ENCODE measurements around the gene CHCHD1. TPM values are rescaled to one million over a fixed set of nuclear protein-coding genes. Genes with fewer than 3 reads are reported as not detected.
"Not testable (repeated sequence)": the region's sequence is repeated elsewhere in the genome, so short reads cannot be mapped to it uniquely, and the experiment has no call there.

Gene CHCHD1
- total RNA-seq, 8 experiments from 2014 or later: 35.3 to 52.4 (median 46.3) TPM

- no peak overlapping the region for H3K4me3 ChIP-seq
- peak in 1 of 8 experiments; percentile 35 for ATAC-seq (replicated peaks in 6 of 8)
- H3K4me1 ChIP-seq (replicated peaks in 1 of 2): no peaks in the 10 kb centered on the region
- in situ Hi-C loops (cut with MboI; ENCODE audit: low pct_unique_long_range_greater_than_20kb in 2 of 9, low sequenced_read_pairs in 9 of 9, unreplicated experiment in 9 of 9): no loop called here
- 80 to 100% (median 100%) methylated on average over 1 to 6 of the region's 6 CpGs; no CpG with 5 or more reads in 4 of the 10 experiments for WGBS, 10 experiments
- H3K27ac ChIP-seq: no peak overlapping the region
These were observed 46.3 kb downstream of the CHCHD1 start for GRCh38 chr10:73828161-73828560.

DNA sequence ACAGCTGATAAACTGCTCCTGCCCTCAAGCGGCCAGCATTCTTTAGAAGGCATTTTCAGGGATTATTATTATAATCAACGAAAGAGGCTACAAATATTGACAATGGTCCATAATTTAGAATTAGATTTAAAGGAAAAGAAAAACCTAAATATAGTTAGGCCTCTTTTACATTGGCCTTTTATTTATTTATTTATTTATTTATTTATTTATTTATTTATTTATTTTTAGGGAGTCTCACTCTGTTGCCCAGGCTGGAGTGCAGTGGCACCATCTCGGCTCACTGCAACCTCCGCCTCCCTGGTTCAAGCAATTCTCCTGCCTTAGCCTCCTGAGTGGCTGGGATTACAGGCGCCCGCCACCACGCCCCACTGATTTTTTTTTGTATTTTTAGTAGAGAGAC lies 47.2 kb downstream of the CHCHD1 start:
- WGBS, 10 experiments: 86 to 100% (median 94%) methylated on average over 1 to 7 of the region's 7 CpGs
- H3K27ac ChIP-seq; ATAC-seq (replicated peaks in 6 of 8); H3K4me1 ChIP-seq (replicated peaks in 1 of 2); H3K4me3 ChIP-seq; in situ Hi-C loops (cut with MboI; ENCODE audit: low pct_unique_long_range_greater_than_20kb in 2 of 9, low sequenced_read_pairs in 9 of 9, unreplicated experiment in 9 of 9): not testable (repeated sequence)

Other genes starting within 250 kb of the CHCHD1 start
- gene USP54, start 190.7 kb upstream of the CHCHD1 start, total RNA-seq: 10 to 100 TPM in 7 of 8 experiments, 1 to 10 TPM in 1; 6.1 to 26.9 (median 23.8) TPM
- gene MYOZ1, start 140.6 kb upstream of the CHCHD1 start, total RNA-seq: under 1 TPM in 5 of 8 experiments, not detected in 3; 0.11 to 0.64 (median 0.51) TPM
- 1 to 10 TPM in 2 of 8 experiments, under 1 TPM in 6; 0.31 to 1.5 (median 0.52) TPM for gene SYNPO2L, start 126.0 kb upstream of the CHCHD1 start, total RNA-seq
- gene AGAP5, start 83.9 kb upstream of the CHCHD1 start, total RNA-seq: 10 to 100 TPM in 1 of 8 experiments, 1 to 10 TPM in 7; 2.0 to 10.2 (median 4.1) TPM
- gene SEC24C, start 37.7 kb upstream of the CHCHD1 start, total RNA-seq: 10 to 100 TPM; 33.6 to 73.4 (median 58.8) TPM
- 100 to 1,000 TPM in 2 of 8 experiments, 10 to 100 TPM in 6; 48.2 to 140 (median 81.5) TPM for gene ZSWIM8, start 3.6 kb downstream of the CHCHD1 start, total RNA-seq
- gene NDST2, start 29.6 kb downstream of the CHCHD1 start, total RNA-seq: 10 to 100 TPM in 6 of 8 experiments, 1 to 10 TPM in 2; 7.6 to 17.3 (median 13.4) TPM
- 10 to 100 TPM; 10.6 to 33.5 (median 24.3) TPM for gene CAMK2G, start 92.5 kb downstream of the CHCHD1 start, total RNA-seq
- gene PLAU, start 129.1 kb downstream of the CHCHD1 start, total RNA-seq: 1 to 10 TPM in 3 of 8 experiments, under 1 TPM in 5; 0.17 to 10.0 (median 0.74) TPM
- gene VCL, start 216.1 kb downstream of the CHCHD1 start, total RNA-seq: 100 to 1,000 TPM in 1 of 8 experiments, 10 to 100 TPM in 7; 15.9 to 105 (median 44.0) TPM

Measured in motor neuron (in vitro differentiated cells).